Endodermal cell (in vitro differentiated cells): ENCODE data around the gene KCNJ9. TPM values are rescaled to one million over a fixed set of nuclear protein-coding genes. Genes with fewer than 3 reads are reported as not detected.
A peak's percentile ranks its signal among the peaks of the same experiment; 100 is the strongest.

ENCODE experiments used
- DNase-seq: peaks from one replicate; pipeline ENCODE4 v3.0.0-alpha.2; 2017
- H3K27ac ChIP-seq: 2 replicates; pipeline ENCODE4 v1.5.1; 2013; ENCODE audit warnings: mild to moderate bottlenecking, low read depth, low read length, moderate library complexity
- H3K27me3 ChIP-seq: 2 replicates; pipeline ENCODE4 v1.6.1; 2013; ENCODE audit warnings: mild to moderate bottlenecking, low read length, moderate library complexity; ENCODE audit not compliant: insufficient read depth, control insufficient read depth, poor library complexity, severe bottlenecking
- H3K36me3 ChIP-seq: 2 replicates; pipeline ENCODE4 v1.7.0; 2013; ENCODE audit warnings: mild to moderate bottlenecking, low read length, moderate library complexity; ENCODE audit not compliant: control insufficient read depth, insufficient read depth
- H3K4me1 ChIP-seq: one replicate; pipeline ENCODE4 v1.7.0; 2013; ENCODE audit warnings: low read length; ENCODE audit not compliant: control insufficient read depth, insufficient read depth
- H3K4me3 ChIP-seq: 2 replicates; pipeline ENCODE4 v1.5.1; 2013; ENCODE audit warnings: mild to moderate bottlenecking, low read length, moderate library complexity
- H3K9ac ChIP-seq: 2 replicates; pipeline ENCODE4 v1.6.1; 2013; ENCODE audit warnings: mild to moderate bottlenecking, low read length, moderate library complexity; ENCODE audit not compliant: poor library complexity, severe bottlenecking; ENCODE audit errors: extremely low read depth
- H3K9me3 ChIP-seq: 2 replicates; pipeline ENCODE4 v1.6.1; 2013; ENCODE audit warnings: mild to moderate bottlenecking, low read length, moderate library complexity; ENCODE audit not compliant: control insufficient read depth
- H3K27ac Mint-ChIP-seq: 2 replicates; pipeline ENCODE4 v1.8.0; 2020; ENCODE audit warnings: mixed read lengths
- H3K27me3 Mint-ChIP-seq: 2 replicates; pipeline ENCODE4 v1.8.0; 2021; ENCODE audit warnings: mild to moderate bottlenecking, mixed read lengths; ENCODE audit not compliant: insufficient read depth
- H3K36me3 Mint-ChIP-seq: 2 replicates; pipeline ENCODE4 v1.8.0; 2020; ENCODE audit warnings: low read depth, mixed read lengths
- H3K4me1 Mint-ChIP-seq: 2 replicates; pipeline ENCODE4 v1.8.0; 2020; ENCODE audit warnings: mixed read lengths
- H3K4me3 Mint-ChIP-seq: 2 replicates; pipeline ENCODE4 v1.8.0; 2020; ENCODE audit warnings: mild to moderate bottlenecking, moderate library complexity, mixed read lengths
- H3K9me3 Mint-ChIP-seq: 2 replicates; pipeline ENCODE4 v1.8.0; 2020; ENCODE audit warnings: mild to moderate bottlenecking, mixed read lengths
- CTCF ChIP-seq: fragments of 200-600 bp; sonication (generic); conservative IDR thresholded peaks from 2 replicates; pipeline ENCODE4 v1.5.0; 2021; ENCODE audit warnings: antibody characterized with exemption, mild to moderate bottlenecking
- WGBS, 2 experiments: methylation state at CpG; one replicate each; pipeline versions ENCODE4 v1.1.5 to v1.1.7; 2013; ENCODE audit warnings: missing lambda C conversion rate in 2 of 2, mixed read lengths in 1 of 2; ENCODE audit not compliant: insufficient coverage in 1 of 2, insufficient read length in 1 of 2; 5-methylcytosine and 5-hydroxymethylcytosine counted together
- total RNA-seq, 2 donors: library from RNA; stranded (reverse); fragmentation: NEBNext Ultra II Directional in 1 of 2; extraction: Animal tissue kit (Norgen Biotek cat#: 25700) in 1 of 2; gene quantifications; 2 replicates in 1 of 2; 3 replicates in 1 of 2; pipeline ENCODE4 v1.2.1, GENCODE V29; 2021

Gene KCNJ9
- total RNA-seq, 2 donors from 2014 or later: not detected

DNA sequence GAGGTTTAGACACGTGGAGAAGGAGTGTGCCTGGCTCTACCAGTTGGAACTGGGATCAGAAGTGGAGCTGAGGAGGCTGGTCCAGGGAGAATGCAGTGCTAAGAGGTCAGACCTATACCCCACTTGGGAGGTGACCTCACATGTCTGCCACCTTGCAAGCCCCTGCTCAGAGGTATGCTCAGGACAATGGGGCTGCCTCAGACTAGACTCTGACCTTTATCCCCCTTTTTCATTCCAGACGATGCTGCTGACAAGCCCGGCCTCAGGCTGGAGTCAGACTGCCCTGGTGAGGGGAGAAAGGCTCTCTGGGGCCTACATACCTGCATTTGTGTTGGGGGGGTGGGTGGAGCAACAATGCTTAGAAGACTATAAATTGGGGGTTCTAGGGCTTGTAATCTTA is 16.6 kb upstream of the KCNJ9 start:
- peak overlapping the region; percentile 29 for H3K9ac ChIP-seq
- Mint-ChIP-seq H3K36me3 (no peaks in the 10 kb centered on the region), H3K9me3 (no peaks in the 10 kb centered on the region), H3K27ac (no peak overlapping the region), H3K4me1 (peaks cover 15% of the 10 kb centered on the region), H3K4me3 (no peak overlapping the region), H3K27me3 (peaks cover 38% of the 10 kb centered on the region)
- H3K4me3 ChIP-seq: no peak overlapping the region
- H3K9me3 ChIP-seq: no peaks in the 10 kb centered on the region
- peaks cover 18% of the 10 kb centered on the region for H3K27me3 ChIP-seq
- no peak overlapping the region for H3K27ac ChIP-seq
- DNase-seq: no peak
- H3K36me3 ChIP-seq: no peaks in the 10 kb centered on the region
- WGBS, 2 experiments: 70 to 81% methylated on average over 1 to 3 of the region's 3 CpGs
- no peak for TF ChIP-seq CTCF
- peaks cover 3% of the 10 kb centered on the region for H3K4me1 ChIP-seq

- no peak overlapping the region for H3K4me3 ChIP-seq
- H3K27ac ChIP-seq: no peak overlapping the region
- H3K27ac Mint-ChIP-seq: no peak overlapping the region
- peaks cover 51% of the 10 kb centered on the region for H3K27me3 Mint-ChIP-seq
- no peak overlapping the region for H3K9ac ChIP-seq
- H3K4me1 Mint-ChIP-seq: peaks cover 20% of the 10 kb centered on the region
- WGBS, 2 experiments: 85 to 100% methylated on average over 1 to 6 of the region's 6 CpGs
- H3K9me3 ChIP-seq: no peaks in the 10 kb centered on the region
- TF ChIP-seq CTCF: no peak
- no peak overlapping the region for H3K4me3 Mint-ChIP-seq
- H3K9me3 Mint-ChIP-seq: no peaks in the 10 kb centered on the region
- H3K36me3 ChIP-seq: no peaks in the 10 kb centered on the region
- no peak for DNase-seq
- H3K4me1 ChIP-seq: peaks cover 12% of the 10 kb centered on the region
- H3K27me3 ChIP-seq: peaks cover 31% of the 10 kb centered on the region
- no peaks in the 10 kb centered on the region for H3K36me3 Mint-ChIP-seq
These were observed 14.3 kb upstream of the KCNJ9 start for GRCh38 chr1:160066829-160067745.

- Mint-ChIP-seq H3K9me3 (no peaks in the 10 kb centered on the region), H3K4me1 (peaks cover 20% of the 10 kb centered on the region), H3K27ac (no peak overlapping the region), H3K4me3 (no peak overlapping the region), H3K36me3 (no peaks in the 10 kb centered on the region), H3K27me3 (peaks cover 61% of the 10 kb centered on the region)
- Histone ChIP-seq H3K27ac (no peak overlapping the region), H3K9me3 (no peaks in the 10 kb centered on the region), H3K9ac (no peak overlapping the region), H3K4me3 (no peak overlapping the region), H3K4me1 (peaks cover 12% of the 10 kb centered on the region), H3K36me3 (no peaks in the 10 kb centered on the region), H3K27me3 (peaks cover 32% of the 10 kb centered on the region)
- WGBS, 2 experiments: 80% methylated on average over 1 to 5 of the region's 5 CpGs
- TF ChIP-seq CTCF: no peak
- no peak for DNase-seq
These were observed 13.1 kb upstream of the KCNJ9 start for GRCh38 chr1:160068225-160068624.
